Neural crest cell (in vitro differentiated cells): ENCODE measurements around the gene MS4A6E. TPM values are rescaled to one million over a fixed set of nuclear protein-coding genes. Genes with fewer than 3 reads are reported as not detected.
A peak's percentile ranks its signal among the peaks of the same experiment; 100 is the strongest.

Source experiments
- DNase-seq: peaks from one replicate; pipeline ENCODE4 v3.0.0; 2021; ENCODE audit warnings: low read depth, mixed read lengths, low spot score
- H3K27ac Mint-ChIP-seq: one replicate; pipeline ENCODE4 v1.8.0; 2021; ENCODE audit warnings: mild to moderate bottlenecking, mixed read lengths; ENCODE audit not compliant: unreplicated experiment
- H3K27me3 Mint-ChIP-seq: 2 replicates; pipeline ENCODE4 v1.8.0; 2021; ENCODE audit warnings: low read depth, mild to moderate bottlenecking, mixed read lengths
- H3K36me3 Mint-ChIP-seq: 2 replicates; pipeline ENCODE4 v1.8.0; 2021; ENCODE audit warnings: low read depth, mild to moderate bottlenecking, mixed read lengths
- H3K4me1 Mint-ChIP-seq: 2 replicates; pipeline ENCODE4 v1.8.0; 2021; ENCODE audit warnings: mixed read lengths
- H3K4me3 Mint-ChIP-seq: one replicate; pipeline ENCODE4 v1.8.0; 2021; ENCODE audit warnings: mild to moderate bottlenecking, mixed read lengths
- H3K9me3 Mint-ChIP-seq: 2 replicates; pipeline ENCODE4 v1.8.0; 2021; ENCODE audit warnings: mixed read lengths
- total RNA-seq: library from RNA; stranded (reverse); gene quantifications from 2 replicates; pipeline ENCODE4 v1.2.1, GENCODE V29; 2021
- TF ChIP-seq, protein P1 (sequence below): fragments of 200-600 bp; sonication (generic); conservative IDR thresholded peaks from 2 replicates; pipeline ENCODE4 v1.5.0; 2021; ENCODE audit warnings: antibody characterized with exemption, mild to moderate bottlenecking

MS4A6E gene
- total RNA-seq, 1 donor from 2014 or later: not detected

DNA sequence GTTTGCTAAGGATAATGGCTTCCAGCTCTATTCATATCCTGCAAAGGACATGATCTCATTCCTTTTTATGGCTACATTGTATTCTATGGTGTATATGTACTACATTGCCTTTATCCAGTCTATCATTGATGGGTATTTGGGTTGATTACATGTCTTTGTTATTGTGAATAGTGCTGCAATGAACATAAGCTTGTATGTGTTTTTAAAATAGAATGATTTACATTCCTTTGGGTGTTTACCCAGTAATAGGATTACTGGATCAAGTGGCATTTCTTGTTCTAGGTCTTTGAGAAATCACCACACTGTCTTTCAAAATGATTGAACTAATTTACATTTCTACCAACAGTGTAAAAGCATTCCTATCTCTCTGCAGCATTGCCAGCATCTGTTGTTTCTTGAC is 6.0 kb upstream of the MS4A6E start:
- Mint-ChIP-seq H3K36me3 (peaks cover 3% of the 10 kb centered on the region), H3K27ac (no peak overlapping the region), H3K4me1 (no peaks in the 10 kb centered on the region), H3K4me3 (no peak overlapping the region), H3K27me3 (no peaks in the 10 kb centered on the region), H3K9me3 (peaks cover 10% of the 10 kb centered on the region)
- TF ChIP-seq, protein P1, sequence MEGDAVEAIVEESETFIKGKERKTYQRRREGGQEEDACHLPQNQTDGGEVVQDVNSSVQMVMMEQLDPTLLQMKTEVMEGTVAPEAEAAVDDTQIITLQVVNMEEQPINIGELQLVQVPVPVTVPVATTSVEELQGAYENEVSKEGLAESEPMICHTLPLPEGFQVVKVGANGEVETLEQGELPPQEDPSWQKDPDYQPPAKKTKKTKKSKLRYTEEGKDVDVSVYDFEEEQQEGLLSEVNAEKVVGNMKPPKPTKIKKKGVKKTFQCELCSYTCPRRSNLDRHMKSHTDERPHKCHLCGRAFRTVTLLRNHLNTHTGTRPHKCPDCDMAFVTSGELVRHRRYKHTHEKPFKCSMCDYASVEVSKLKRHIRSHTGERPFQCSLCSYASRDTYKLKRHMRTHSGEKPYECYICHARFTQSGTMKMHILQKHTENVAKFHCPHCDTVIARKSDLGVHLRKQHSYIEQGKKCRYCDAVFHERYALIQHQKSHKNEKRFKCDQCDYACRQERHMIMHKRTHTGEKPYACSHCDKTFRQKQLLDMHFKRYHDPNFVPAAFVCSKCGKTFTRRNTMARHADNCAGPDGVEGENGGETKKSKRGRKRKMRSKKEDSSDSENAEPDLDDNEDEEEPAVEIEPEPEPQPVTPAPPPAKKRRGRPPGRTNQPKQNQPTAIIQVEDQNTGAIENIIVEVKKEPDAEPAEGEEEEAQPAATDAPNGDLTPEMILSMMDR: no peak
- no peak for DNase-seq

DNA sequence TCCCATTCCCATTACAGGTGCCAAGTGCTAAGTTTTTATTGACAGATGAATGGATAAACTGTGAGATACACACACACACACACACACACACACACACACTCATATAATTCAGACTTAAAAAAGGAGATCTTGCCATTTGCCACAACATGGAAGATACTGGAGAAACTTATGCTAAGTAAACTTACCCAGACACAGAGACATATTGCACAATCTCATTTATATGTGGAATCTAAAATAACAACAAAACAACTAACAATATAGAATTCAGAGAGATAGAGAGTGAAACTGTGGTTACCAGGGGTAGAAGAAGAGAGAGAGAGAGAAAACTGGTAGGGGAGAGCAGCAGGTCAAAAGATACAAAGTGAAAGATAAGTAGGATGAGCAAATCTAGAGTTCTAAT is 1.4 kb downstream of the MS4A6E start:
- no peak overlapping the region for H3K27ac Mint-ChIP-seq
- H3K27me3 Mint-ChIP-seq: no peaks in the 10 kb centered on the region
- TF ChIP-seq, protein P1: no peak
- H3K36me3 Mint-ChIP-seq: peaks cover 2% of the 10 kb centered on the region
- DNase-seq: no peak
- H3K4me1 Mint-ChIP-seq: no peaks in the 10 kb centered on the region
- H3K4me3 Mint-ChIP-seq: no peak overlapping the region
- H3K9me3 Mint-ChIP-seq: peaks cover 5% of the 10 kb centered on the region

DNA sequence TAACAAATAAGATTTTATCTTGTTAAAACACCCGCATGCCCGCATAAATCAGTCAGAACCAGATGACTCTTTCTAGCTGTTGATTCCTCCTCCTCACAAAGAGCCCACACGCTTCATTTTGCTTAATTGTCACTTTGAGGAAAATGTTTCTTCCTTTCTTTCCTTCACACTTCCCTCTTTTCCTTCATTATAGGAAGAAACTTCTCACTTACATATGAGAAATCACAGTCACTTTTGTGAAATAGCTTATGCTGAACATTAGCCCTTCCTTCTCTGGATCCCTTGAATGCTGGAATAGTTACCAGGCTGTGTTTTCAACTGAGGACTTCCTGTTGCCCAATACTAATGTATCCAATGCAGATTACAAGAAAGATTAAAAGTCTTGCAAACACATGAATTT is 5.8 kb downstream of the MS4A6E start:
- no peak for DNase-seq
- Mint-ChIP-seq H3K27me3 (no peaks in the 10 kb centered on the region), H3K36me3 (peaks cover 2% of the 10 kb centered on the region), H3K27ac (no peak overlapping the region), H3K9me3 (peaks cover 5% of the 10 kb centered on the region), H3K4me3 (no peak overlapping the region), H3K4me1 (peaks cover 8% of the 10 kb centered on the region)
- TF ChIP-seq, protein P1: no peak

DNA sequence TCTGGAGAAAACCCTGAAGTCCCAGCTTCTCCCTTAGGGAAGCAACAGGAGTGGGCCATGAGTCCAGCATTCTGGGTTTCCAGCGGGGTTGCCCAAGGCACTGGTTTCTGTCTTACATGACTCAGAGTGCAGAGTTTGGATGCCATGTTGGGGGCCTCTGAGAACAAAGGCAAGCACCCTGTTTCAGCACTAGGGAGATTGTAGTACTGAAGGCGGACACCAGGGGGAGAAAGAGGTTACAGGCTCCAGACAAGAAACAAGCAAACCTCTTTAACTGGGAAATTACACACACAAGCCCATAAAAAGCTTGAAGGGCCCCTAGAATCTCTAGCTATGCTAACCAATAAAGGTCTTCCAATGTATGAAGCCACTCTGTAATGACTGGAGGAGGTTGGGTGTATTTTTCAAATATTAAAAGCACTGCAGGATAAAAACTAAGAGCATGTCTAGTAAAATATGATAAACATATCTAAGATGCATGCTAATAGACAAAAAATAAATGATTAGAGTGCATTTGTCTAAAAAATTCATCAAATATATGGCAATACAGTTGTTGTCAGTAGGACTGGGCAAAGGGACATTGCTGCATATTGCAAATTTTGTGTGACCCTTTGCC is 7.1 kb downstream of the MS4A6E start:
- peaks cover 2% of the 10 kb centered on the region for H3K36me3 Mint-ChIP-seq
- H3K9me3 Mint-ChIP-seq: peaks cover 4% of the 10 kb centered on the region
- H3K27ac Mint-ChIP-seq: no peak overlapping the region
- peaks cover 8% of the 10 kb centered on the region for H3K4me1 Mint-ChIP-seq
- no peak overlapping the region for H3K4me3 Mint-ChIP-seq
- DNase-seq: peak; percentile 83
- TF ChIP-seq, protein P1: peak; percentile 75
- H3K27me3 Mint-ChIP-seq: no peaks in the 10 kb centered on the region

DNA sequence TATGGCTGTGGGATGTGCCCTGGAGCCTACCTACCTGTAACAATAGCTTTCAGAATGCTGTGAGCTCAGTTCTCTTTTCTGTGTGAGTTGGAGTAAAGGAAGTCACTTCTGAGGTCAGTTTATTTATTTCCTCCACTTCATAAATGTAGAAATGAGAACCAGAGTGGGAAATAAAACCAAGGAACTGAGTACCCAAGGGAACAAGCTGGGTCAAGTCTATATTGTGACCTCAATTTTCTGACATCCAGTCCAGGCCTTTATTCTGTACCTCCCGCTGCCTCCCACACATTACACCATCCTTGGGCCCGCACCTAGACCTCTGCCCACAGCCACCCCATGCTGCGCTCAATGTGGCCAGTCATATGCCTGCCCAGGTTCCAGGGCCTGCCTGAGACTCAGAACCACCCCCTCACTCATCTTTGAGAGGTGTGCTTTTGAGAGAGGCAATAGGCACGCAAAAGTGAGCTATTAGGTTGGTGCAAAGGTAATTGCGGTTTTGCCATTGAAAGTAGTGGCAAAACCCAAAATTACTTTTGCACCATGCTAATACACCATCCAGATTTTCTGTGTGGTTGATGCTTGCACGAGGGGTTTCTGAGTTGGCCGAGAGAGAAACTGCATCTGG is 9.8 kb downstream of the MS4A6E start:
- Mint-ChIP-seq H3K36me3 (peaks cover 2% of the 10 kb centered on the region), H3K4me1 (peaks cover 10% of the 10 kb centered on the region), H3K27ac (no peak overlapping the region), H3K9me3 (no peaks in the 10 kb centered on the region), H3K27me3 (no peaks in the 10 kb centered on the region), H3K4me3 (no peak overlapping the region)
- DNase-seq: no peak
- TF ChIP-seq, protein P1: no peak
